Activated CD4-positive, alpha-beta T cell treated with anti-CD3 and anti-CD28 coated beads for 1 hour (primary cell): ENCODE measurements around the gene SLC23A1.
"Not testable (repeated sequence)": the region's sequence is repeated elsewhere in the genome, so short reads cannot be mapped to it uniquely, and the experiment has no call there.

Source experiments
- DNase-seq: peaks from one replicate; pipeline ENCODE4 v3.0.0-alpha.2; 2020

SLC23A1 gene

DNA sequence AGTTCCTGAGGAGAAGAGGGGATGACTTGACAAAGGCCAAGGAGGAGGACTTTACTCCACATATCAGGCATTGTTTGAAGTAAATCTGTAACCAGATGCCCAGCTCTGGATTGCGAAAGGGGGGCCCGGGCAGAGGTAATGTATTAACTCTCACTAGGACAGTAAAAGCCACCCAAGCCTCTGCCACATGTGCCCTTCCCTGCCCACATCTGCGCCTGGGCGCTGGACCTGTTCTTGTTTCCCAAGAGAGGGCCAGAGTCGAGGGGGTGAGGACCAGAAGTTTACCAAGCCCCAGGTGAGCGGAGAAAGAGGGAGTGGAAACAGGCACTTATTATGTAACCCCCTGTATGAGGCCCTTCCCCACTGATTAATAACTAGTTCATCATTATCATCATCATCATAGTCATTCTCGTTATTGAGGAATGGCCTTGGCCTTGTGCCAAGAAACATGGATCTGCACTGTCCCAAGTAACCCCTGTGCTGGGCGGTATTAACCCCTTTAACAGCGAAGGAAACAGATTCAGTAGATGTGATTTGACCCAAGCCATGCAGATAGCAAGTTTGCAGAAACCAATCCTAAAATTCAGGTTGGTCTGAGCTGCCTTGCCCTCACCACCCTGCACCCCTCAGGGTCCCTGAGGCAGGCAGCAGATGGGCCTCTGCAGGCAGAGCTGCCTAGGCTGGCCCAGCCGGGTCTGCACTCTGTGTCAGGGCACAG lies at the start of gene SLC23A1:
Gene SLC23A1, minus strand, starts transcription at position 23 of the 718 bp plus-strand sequence. CDS start 44 bp downstream, outside the sequence.
- DNase-seq: no peak

DNA sequence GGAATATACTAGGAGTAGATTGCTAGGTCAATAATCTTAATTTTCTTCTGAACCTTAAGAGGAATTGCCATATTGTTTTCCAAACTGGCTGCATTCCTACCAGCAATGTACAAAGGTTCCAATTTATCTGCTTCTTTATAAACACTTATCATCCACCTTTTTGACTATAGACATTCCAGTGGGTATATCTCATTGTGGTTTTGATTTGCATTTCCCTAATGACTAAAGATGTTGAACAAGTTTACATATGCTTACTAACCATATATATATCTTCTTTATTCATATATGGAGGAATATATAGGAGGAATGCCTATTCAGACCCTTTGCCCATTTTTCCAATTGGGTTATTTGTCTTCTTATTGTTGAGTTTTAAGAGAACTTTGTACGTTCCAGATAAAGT lies 48.6 kb upstream of the SLC23A1 start:
- DNase-seq: no peak

DNA sequence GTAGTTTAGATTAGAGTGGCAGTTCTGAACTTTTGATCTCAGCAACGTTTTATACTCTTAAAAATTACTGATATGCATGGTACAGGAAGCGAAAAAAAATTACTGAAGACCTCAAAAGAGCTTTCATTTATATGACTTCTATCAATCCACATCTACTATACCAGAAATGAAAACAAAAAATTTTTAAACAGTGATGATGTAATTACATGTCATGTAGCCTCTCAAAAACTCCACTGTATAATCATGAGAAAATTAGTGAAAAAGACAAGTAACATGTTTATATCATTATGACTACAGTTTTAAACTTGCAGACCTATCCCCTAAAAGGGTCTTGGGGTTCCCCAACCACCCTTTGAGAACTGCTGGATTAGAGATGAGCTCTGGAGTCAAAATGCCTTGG lies 46.9 kb upstream of the SLC23A1 start:
- no peak for DNase-seq

DNA sequence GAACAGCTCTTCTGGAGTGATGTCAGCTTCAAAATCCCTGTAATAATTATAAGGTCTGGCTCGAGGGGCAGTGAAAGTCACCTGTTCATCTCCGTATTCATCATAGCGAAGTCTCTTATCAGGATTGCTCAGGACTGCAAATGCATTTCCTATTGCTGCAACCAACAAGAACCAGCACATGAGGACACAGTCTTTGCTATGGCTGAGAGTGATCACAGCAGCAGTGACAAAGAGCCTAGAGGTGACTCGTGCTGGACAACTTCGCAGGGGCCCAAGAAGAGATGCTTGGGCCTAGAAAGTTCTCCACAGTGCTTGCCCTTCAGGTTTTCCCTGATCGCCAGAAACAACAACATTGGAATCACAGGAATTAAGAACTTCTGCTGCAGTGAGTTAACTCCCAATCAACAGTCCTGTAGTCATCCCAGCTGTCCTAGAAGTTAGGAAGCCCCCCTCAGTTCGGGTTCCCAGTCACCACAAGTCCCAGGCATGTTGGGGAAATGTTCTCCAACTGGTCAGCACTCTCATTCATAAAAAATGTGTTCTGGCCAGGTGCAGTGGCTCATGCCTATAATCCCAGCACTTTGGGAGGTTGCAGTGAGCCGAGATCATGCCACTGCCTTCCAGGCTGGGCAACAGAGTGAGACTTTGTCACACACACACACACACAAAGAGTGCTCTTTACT lies 43.2 kb upstream of the SLC23A1 start:
- no peak for DNase-seq

DNA sequence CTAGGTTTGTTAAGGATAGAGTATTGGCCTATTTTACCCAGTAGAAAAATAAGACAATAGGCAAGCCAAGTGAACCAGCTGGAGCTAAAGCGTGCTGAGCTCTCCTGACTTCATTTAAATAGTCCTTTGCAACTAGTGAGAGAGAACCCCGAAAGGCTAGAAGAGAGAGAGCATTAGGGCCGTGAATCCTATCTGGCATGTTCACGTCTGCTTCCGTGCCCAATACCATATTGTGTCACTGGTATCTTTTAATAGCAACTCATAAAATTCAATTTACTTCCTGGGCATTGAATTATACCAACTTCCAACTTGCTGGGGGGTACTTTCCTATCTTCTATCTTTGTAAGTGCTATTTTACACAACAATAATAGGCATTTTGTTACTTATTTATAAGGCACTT lies 42.4 kb upstream of the SLC23A1 start:
- no peak for DNase-seq

DNA sequence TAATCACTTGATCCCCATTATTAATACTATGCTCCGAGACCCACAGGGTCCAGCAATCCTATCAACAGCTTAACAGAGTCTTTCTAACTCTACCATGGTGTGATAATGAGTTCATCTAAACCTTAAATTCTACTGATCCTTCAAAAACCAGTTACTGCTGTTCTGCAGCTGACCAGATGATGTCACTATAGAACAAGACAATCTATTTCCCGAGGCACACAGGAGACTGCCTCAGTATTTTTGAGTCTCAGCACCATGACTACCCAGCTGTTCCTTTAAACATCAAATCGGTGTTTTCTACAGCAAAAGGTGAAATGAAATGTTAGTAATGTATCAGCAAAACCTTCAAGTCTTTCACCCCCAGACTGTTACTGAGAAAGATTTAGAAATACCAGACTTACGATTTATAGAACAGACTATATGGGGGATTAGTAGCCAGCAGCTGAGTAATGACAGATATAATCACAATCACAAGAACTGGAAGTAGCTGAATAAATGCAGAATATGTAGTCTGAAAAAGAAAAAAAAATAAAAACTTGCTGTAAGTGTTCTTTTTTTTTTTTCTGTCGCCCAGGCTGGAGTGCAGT lies 39.3 kb upstream of the SLC23A1 start:
- no peak for DNase-seq

DNA sequence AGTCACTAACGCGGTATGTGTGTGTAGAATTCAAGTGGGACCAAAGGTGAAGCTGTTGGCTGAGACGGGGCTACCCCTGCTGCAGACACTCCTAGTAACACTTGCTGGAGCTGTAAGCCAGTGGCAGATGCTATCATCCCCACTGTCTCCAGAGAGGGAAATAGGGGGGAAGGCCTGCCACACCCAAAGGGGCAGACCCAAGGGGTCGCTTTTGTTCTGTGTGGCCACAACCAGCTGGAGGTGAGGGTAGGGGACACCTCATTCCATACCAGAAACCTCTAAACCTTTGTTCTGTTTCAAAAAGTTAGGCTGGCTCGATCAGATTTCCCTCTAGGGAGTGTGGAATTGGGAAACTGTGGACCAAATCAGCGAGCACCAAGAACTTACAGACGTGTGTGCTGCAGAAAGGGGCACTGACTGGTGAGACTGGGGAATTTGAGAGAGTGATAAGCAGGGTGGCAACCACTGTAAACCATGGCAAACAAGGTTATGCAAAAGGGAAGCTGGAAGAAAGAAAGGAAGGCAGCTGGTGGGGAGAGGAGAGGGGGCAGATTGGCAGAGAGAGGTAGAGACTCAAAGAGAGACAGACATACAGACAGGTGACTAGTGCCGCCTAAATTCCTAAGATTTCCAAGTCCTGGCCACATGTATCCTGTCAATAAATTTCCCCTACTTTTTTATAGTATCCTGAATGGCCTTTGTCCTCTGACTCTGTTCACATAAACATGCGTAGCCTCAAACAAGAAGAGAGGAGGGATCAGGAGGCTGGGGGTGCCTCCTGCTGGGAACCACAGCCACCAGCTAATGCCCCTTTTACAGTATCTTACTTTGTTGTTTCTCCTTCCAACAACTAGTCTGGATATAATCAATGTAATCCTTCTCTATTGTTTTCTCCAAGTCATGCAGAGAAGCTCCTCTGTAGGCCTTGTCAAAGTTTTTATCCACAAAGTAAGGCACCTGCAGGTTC lies 36.4 kb upstream of the SLC23A1 start:
- no peak for DNase-seq

DNA sequence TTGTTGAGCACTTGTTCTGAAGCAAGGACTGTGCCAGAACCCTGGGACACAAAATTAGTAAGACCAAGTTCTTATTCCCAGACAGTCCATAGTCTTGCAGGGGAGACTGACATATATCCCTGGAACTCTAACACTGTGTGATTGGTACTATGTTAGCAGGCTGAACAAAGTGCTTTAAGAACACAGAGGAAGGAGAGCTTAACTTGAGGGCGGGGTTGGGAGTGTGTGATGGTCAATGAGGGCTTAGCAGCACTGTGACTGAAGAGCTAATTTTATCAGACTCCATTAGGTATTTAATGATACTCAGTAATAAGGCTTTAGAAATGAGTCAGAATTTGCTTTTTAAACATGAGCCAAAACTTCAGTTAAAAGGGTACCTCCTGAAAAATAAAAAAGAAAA lies 35.7 kb upstream of the SLC23A1 start:
- no peak for DNase-seq

DNA sequence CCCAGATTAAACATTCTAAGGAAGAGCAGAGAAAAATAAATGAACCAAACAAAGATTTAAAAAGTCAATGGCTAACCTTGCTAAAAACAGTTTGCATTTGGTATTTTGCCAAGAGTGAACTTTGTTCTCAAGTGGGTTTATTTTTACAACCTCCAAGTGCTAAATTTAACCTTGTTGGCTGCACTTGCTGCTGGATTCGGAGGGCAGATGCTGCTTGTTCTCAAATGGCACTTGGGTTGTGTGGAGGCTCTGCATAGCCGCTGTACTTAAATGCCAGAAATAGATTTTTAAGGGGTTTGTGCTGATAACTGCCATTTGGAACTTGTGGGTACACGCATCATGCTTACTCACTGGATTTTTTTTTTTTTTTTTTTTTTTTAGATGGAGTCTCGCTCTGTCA lies 34.1 kb upstream of the SLC23A1 start:
- no peak for DNase-seq

DNA sequence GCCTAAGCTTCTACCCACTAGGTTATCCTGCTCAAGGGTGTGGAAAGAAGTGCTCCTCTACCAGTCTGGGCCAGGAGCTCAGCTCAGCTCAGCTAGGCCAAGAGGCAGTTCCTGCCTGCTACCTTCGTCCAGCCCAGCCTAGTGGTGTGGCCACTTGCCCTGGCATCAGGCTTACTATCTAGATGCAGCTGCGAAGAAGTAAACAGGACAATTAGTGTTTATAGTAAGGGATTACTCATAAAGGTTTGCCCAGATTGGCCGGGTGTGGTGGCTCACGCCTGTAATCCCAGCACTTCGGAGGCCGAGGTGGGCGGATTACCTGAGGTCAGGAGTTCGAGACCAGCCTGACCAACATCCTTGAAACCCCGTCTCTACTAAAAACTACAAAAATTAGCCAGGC lies 33.6 kb upstream of the SLC23A1 start:
- DNase-seq: no peak

DNA sequence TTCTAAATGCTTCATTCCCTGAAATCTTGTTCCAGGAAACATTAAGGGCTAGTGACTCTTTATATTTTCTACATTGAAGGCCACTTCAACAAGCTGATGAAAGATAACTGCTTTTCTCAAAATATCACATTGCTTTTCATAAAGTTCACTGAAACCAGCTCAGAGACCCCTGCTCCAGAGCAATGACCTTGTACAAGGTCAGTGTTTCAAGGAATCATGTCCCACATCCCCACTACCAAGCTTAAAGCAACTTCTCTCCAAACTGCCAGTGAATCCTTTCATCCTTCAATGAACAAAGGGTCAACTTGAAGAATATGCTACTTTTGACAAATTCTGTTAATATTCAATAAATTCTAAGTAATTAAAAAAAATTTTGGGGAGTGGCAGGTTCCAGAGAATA lies 32.8 kb upstream of the SLC23A1 start:
- no peak for DNase-seq

DNA sequence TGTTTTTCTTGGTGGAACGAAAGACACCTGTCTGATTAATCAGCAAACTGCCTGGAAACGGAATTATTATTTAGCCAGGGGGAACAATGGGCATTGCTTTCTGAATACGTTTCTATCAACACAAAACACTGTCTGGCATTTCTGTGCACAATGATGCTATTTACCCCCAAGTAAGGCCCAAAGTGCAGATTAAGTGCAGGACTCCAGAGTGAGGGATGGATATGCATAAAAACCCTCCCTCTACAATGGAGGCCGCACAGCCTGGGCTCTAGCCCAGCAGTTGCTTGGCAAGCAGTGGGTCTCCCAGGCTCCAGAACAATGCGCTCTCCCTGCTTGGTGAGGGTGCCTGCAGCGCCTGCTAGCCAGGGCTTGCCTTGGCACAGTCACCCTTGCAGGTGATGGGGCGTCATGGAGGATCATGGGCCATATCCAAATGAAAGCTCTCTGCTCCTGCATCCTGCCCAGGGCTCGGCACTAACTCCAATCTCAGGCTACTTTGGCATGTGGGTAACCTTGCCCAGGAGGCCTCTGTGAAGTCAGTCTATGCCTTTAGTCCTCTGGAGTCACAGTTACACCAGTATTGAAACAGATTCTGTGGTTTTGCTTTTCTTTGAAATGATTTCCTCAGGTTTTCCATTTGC lies 32.2 kb upstream of the SLC23A1 start:
- no peak for DNase-seq

DNA sequence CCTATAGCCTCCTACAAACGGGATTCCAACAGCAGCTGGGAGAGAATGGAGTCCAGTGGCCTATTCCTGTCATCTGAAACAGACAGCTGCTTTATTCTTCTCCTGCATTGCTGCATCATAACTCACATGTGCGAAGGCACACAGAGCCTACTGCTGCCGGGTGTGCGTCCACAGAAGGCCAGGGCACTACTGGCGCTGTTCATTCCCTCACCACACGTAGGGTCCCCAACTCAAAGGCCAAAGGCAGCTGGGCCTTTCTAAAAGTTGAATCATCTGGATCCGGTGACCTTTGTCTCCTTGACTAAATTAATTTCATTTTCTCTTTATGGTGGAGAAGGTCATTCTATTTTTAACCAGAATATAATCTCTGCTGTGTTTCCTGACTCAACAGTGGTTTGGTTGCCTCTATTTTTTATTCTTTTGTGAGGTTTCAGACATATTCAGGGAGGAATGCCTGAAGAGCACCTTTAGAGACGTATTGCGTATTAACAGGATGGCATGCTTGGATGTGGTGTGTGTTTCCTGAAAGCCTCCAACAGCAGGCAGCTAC lies 31.6 kb upstream of the SLC23A1 start:
- no peak for DNase-seq

DNA sequence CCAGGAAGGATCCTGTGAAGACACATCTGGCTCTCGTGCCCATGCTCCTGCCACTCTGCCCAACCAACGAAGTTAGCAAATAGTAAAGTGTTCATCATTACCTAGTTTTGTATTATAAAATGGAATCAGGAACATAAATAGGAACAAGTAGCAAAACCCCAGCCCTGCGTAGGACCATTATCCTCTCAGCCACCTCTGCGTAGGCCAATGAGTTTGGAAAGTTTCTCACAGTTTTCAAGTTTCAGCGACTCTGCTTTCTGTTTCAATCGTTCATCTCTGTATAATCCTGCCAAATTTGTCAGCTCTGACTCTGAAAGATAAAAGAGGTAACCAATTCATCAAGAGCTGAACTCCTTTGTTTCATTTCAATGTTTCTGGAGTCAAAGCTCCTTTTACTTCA lies 30.9 kb upstream of the SLC23A1 start:
- DNase-seq: no peak

DNA sequence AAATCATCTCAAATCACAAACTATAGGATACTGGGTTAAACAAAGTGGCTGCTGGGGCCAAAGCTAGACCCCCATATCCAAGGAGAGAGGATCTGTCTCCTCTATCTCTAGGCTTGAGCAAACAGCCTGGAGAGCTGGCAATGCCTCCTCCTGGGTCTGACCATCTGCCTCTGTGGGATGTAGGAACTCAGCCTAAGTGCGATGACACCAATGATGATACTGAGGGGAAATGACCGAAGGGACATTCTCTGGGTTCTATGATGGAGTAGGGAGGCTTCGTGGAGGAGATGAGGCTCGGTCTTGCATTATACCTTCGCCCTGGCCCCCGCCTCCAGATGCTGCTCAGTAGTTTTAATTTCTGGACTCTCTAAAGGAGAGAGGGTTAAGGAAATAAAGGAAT lies 30.1 kb upstream of the SLC23A1 start:
- no peak for DNase-seq

DNA sequence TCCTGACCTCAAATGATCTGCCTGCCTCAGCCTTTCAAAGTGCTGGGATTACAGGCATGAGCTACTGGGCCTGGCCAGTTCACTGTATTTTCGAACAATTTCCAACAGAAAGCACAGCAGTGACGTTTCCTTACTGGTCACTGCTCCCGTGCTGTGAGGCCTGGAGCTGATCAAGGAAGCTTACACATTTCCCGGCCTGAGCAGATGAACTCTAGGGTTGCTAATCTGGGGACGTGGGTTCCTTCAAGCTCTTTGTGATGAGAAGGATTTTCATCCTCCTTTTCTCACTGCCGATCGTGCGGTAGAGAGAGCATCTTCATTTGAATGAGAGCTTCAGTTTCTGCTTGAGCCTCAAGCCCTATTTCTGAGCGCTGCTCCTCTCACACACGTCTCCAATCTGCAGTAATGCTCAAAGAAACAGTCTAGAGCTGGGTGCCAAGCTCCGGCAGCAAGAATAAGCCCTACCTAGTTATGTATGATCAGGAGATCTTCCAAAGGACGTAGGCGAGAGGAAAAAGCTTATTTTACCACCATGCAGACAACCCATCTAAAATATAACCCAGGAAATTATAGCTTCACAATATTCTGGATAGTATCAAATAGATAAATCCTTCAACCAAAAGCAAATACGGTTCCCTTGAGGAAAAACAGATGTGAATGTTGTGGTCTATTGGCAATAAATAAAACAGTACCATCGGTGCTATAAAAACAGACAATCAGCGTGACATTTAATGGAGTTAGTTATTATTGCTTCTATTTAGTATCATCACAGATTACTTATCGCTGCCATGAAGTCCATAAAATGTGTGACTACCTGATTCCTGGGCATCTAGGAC lies 28.1 kb upstream of the SLC23A1 start:
- DNase-seq: no peak

DNA sequence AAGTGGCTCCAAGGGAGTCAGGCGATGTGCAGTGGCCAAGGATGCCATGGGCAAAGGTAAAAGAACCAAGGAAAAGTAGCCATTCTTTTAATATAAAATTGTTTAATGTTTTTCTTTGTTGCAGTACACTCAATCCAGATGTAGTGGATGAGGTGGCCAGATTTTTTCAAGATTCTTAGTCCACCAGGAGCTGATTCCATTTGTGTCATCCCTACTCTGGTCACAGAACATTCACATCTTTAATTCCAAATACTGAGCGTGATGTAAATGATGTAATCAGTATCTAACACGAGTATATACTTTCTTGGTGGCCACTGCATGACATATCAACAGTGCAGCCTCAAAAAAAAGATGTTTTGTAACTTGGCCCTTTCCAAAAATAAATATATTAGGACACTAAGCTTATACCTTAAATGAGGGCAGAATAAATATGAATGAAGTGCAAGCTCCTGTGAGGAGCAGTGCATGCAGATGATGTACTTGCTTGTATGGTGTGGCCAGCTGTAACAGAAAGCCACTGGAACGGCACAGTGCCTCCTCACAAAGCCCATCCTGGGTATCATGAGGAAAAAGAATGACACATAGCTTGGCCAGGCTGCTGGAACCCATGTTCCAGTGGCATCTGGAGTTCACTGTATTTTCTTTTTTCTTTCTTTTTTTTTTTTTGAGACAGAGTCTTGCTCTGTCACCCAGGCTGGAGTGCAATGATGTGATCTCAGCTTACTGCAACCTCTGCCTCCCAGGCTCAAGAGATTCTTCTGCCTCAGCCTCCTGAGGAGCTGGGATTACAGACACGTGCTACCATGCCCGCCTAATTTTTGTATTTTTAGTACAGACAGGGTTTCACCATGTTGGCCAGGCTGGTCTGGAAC lies 27.3 kb upstream of the SLC23A1 start:
- no peak for DNase-seq

DNA sequence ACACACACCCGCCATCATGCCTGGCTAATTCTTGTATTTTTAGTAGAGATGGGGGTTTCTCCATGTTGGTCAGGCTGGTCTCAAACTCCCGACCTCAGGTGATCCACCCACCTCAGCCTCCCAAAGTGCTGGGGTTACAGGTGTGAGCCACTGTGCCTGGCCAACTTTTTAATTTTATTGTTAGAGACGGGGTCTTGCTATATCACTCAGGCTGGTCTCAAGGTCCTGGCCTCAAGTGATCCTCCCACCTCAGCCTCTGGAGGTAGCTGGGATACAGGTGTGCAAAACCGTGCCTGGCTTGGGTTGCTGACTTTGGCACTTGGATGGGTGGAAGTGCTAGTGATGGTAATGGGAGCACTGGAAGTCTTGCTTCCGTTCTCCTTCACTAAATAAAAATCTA lies 26.0 kb upstream of the SLC23A1 start:
- DNase-seq: not testable (repeated sequence)

DNA sequence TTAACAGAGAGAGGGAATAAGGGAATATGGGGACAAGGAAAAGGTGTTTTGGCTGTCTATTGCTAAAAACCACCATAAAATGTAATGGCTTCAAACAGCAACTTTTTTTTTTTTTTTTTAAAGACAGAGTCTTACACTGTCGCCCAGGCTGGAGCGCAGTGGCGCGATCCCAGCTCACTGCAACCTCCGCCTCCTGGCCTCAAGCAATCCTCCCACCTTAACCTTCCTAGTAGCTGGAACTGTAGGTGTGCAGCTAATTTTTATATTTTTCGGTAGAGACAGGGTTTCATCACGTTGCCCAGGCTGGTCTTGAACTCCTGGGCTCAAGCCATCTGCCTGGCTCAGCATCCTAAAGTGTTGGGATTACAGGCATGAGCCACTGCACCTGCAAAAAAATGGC lies 25.1 kb upstream of the SLC23A1 start:
- no peak for DNase-seq

DNA sequence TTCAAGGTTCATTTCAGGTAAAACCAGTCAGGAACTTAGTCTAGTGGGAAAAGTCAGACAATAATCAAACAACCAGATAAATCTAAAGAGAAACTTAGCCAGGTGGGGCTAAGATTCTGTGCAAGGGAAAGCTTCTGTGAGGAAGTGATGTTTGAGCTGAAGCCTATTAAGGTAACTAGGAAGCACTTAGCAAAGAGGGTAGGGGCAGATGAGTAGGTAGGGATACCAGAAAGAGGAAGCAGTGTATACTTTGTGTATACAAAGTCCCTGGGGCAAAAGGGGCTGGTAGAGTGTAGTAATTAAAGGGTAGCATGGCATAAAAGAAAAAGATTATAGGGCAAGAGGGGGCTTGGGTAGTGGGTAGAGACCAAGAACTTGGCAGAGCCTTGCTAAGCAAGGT lies 24.4 kb upstream of the SLC23A1 start:
- no peak for DNase-seq
